22Rv1 (cell line): ENCODE results near the gene GBE1.

Experiments used
- H3K27ac ChIP-seq: fragments of 450-650 bp; 2 replicates; pipeline ENCODE4 v1.5.1; 2017
- CTCF ChIP-seq: fragments of 450-650 bp; IDR thresholded peaks from 2 replicates; pipeline ENCODE4 v1.5.1; 2017; ENCODE audit warnings: mild to moderate bottlenecking
- ZFX ChIP-seq: fragments of 450-650 bp; IDR thresholded peaks from 2 replicates; pipeline ENCODE4 v1.6.1; 2017; ENCODE audit warnings: antibody characterized with exemption, borderline replicate concordance

The GBE1 gene

DNA sequence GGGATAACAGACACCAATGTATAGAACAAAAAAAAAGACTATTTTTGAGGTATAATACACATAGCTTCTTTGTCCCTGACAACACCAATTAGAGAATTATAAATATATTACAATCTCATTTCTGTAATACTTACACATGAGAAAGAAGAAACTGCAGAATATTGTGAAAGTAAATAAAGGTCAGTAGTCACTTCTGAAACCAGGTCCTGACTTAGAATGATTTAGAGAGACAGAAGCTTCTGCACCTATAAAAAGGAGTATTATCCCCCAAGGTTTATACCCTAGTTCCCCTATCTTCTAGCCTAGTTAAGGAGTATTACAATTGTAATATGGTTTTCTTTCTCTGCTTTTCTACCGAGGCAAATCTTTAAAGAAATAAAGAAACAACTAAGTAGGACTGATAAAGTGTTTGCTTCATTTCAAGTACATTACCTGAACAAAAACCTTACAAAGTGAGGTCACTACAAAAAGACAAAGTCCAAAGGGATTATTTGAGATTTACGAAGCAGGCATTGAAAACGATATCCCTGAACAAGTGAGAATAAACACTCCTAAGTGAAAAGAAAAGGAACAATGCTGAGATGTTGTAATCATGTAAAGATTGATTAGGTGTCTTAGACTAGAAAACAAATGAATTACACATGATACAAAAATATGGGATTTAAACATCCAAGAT lies 103.0 kb downstream of the GBE1 start:
- no peak overlapping the region for H3K27ac ChIP-seq
- TF ChIP-seq CTCF (no peak), ZFX (no peak)

GRCh38 chr3:81651139-81651538 lies 110.3 kb downstream of the GBE1 start:
- no peak for TF ChIP-seq CTCF
- TF ChIP-seq ZFX = no peak
- H3K27ac ChIP-seq = no peak overlapping the region

GRCh38 chr3:81650187-81650586 lies 111.3 kb downstream of the GBE1 start:
- no peak for TF ChIP-seq ZFX
- no peak for TF ChIP-seq CTCF
- no peak overlapping the region for H3K27ac ChIP-seq

DNA sequence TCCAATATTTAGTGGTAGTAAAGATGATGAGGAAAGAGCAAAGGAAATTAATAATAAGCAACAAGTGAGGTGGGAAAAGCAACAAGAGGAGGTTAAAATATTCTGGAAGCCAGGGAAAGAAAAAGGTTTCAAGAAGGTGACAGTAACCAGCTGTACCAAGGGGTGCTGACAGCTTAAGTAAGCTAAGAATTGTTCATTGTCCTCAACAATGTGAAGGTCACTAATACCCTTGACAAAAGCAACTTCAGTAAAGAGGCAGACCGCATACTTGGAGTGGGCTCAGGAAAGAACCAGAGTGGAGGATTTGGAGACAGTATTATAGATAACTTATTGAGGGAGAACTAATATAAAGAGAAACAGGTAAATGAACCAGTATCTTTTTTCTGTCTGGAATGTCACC lies 116.2 kb downstream of the GBE1 start:
- H3K27ac ChIP-seq = no peak overlapping the region
- no peak for TF ChIP-seq CTCF
- no peak for TF ChIP-seq ZFX

DNA sequence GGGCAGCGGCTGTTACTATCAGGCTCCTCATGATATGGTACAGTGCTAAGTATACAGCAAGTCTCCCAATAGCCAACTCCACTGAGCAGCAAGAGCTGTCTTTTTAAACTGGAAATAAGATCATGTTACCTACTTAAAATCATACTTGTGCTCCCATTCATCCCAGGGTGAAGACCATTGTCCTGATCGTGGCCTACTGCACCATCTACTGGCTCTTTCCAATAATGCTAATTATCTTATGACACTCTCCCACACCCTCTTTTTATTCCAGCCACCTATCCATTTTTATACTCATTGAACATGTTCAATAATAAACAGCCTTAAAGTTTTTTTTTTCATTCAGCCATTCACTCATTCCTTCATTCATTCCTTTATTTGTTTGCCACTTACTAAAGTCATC lies 117.7 kb downstream of the GBE1 start:
- no peak for TF ChIP-seq ZFX
- TF ChIP-seq CTCF = peak; percentile 55
- H3K27ac ChIP-seq = no peak overlapping the region

- TF ChIP-seq ZFX = no peak
- TF ChIP-seq CTCF = no peak
- no peak overlapping the region for H3K27ac ChIP-seq
Measured at GRCh38 chr3:81638480-81638879, 123.0 kb downstream of the GBE1 start.

DNA sequence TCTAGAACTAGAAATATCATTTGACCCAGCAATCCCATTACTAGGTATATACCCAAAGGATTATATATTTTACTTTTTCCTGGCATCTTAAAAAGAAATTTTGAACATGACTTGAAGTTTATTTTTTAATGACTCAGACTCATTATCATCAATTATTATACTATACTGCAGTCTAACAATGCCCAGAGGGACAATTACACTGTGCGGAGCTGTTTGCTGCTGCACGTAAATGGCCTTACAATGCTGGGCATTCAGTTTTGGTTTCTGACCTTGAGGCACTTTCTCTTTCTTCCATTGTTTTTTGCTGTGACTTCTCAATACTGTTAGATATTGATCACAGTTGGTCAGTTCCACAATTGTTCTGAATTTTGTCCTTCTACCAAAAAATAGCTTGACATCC lies 128.8 kb downstream of the GBE1 start:
- no peak overlapping the region for H3K27ac ChIP-seq
- TF ChIP-seq CTCF (no peak), ZFX (no peak)
